ENCODE results near the gene GPR55. TPM values are rescaled to one million over a fixed set of nuclear protein-coding genes. Genes with fewer than 3 reads are reported as not detected.
"Not testable (repeated sequence)": the region's sequence is repeated elsewhere in the genome, so short reads cannot be mapped to it uniquely, and the experiment has no call there.

Gene GPR55
- total RNA-seq, 1 experiment from 2014 or later: not detected

GRCh38 chr2:230937362-230937761 is 12.3 kb upstream of the GPR55 start:
- intact Hi-C loops (cut with micrococcal nuclease; ENCODE audit: unreplicated experiment): no loop called here
- H3K27me3 Mint-ChIP-seq (ENCODE audit: unreplicated experiment): peaks cover 66% of the 10 kb centered on the region
- CTCF ChIA-PET: interaction anchor here (1.0 kb wide), 1 partner anchor 10 kb away, joined by 4 read pairs; no protein-coding TSS in a partner anchor
- H3K4me1 Mint-ChIP-seq (ENCODE audit: low read depth, unreplicated experiment): no peaks in the 10 kb centered on the region
- no peak for DNase-seq
- no TSS peak for BruUV-seq (replicated peaks)
- H3K36me3 Mint-ChIP-seq (ENCODE audit: insufficient read depth, unreplicated experiment): no peaks in the 10 kb centered on the region
- no peak for TF ChIP-seq CTCF (IDR thresholded peaks at IDR 0.05; ENCODE audit: unreplicated experiment)
- H3K27ac Mint-ChIP-seq (ENCODE audit: unreplicated experiment): no peak overlapping the region
- H3K9me3 Mint-ChIP-seq (ENCODE audit: low read depth, unreplicated experiment): peaks cover 4% of the 10 kb centered on the region
- no peak overlapping the region for H3K4me3 Mint-ChIP-seq (ENCODE audit: low read depth, unreplicated experiment)

- DNase-seq; BruUV-seq (replicated peaks); intact Hi-C loops (cut with micrococcal nuclease; ENCODE audit: unreplicated experiment); H3K4me3 Mint-ChIP-seq (ENCODE audit: low read depth, unreplicated experiment); CTCF ChIA-PET; H3K9me3 Mint-ChIP-seq (ENCODE audit: low read depth, unreplicated experiment); H3K4me1 Mint-ChIP-seq (ENCODE audit: low read depth, unreplicated experiment); H3K27ac Mint-ChIP-seq (ENCODE audit: unreplicated experiment); H3K36me3 Mint-ChIP-seq (ENCODE audit: insufficient read depth, unreplicated experiment): not testable (repeated sequence)
- peaks cover 66% of the 10 kb centered on the region for H3K27me3 Mint-ChIP-seq (ENCODE audit: unreplicated experiment)
Observed at GRCh38 chr2:230936243-230936642, 11.2 kb upstream of the GPR55 start.

- Mint-ChIP-seq H3K9me3 (ENCODE audit: low read depth, unreplicated experiment) (peaks cover 4% of the 10 kb centered on the region), H3K27me3 (ENCODE audit: unreplicated experiment) (peaks cover 76% of the 10 kb centered on the region), H3K4me3 (ENCODE audit: low read depth, unreplicated experiment) (no peak overlapping the region), H3K4me1 (ENCODE audit: low read depth, unreplicated experiment) (no peaks in the 10 kb centered on the region), H3K36me3 (ENCODE audit: insufficient read depth, unreplicated experiment) (no peaks in the 10 kb centered on the region), H3K27ac (ENCODE audit: unreplicated experiment) (no peak overlapping the region)
- intact Hi-C loops (cut with micrococcal nuclease; ENCODE audit: unreplicated experiment): no loop called here
- BruUV-seq (replicated peaks): no TSS peak
- no peak for TF ChIP-seq CTCF (IDR thresholded peaks at IDR 0.05; ENCODE audit: unreplicated experiment)
- DNase-seq: no peak
- CTCF ChIA-PET: no interaction called here
Observed at GRCh38 chr2:230935130-230935430, 10.0 kb upstream of the GPR55 start.

- Mint-ChIP-seq H3K27me3 (ENCODE audit: unreplicated experiment) (peaks cover 76% of the 10 kb centered on the region), H3K9me3 (ENCODE audit: low read depth, unreplicated experiment) (peaks cover 4% of the 10 kb centered on the region), H3K4me3 (ENCODE audit: low read depth, unreplicated experiment) (no peak overlapping the region), H3K4me1 (ENCODE audit: low read depth, unreplicated experiment) (no peaks in the 10 kb centered on the region), H3K27ac (ENCODE audit: unreplicated experiment) (no peak overlapping the region), H3K36me3 (ENCODE audit: insufficient read depth, unreplicated experiment) (no peaks in the 10 kb centered on the region)
- intact Hi-C loops (cut with micrococcal nuclease; ENCODE audit: unreplicated experiment): no loop called here
- CTCF ChIA-PET: no interaction called here
- DNase-seq: no peak
- no TSS peak for BruUV-seq (replicated peaks)
- TF ChIP-seq CTCF (IDR thresholded peaks at IDR 0.05; ENCODE audit: unreplicated experiment): no peak
Observed at GRCh38 chr2:230934231-230935129, 9.4 kb upstream of the GPR55 start.

GRCh38 chr2:230933521-230934180 is 8.6 kb upstream of the GPR55 start:
- Mint-ChIP-seq H3K4me1 (ENCODE audit: low read depth, unreplicated experiment) (no peaks in the 10 kb centered on the region), H3K4me3 (ENCODE audit: low read depth, unreplicated experiment) (no peak overlapping the region), H3K27me3 (ENCODE audit: unreplicated experiment) (peaks cover 76% of the 10 kb centered on the region), H3K9me3 (ENCODE audit: low read depth, unreplicated experiment) (peaks cover 4% of the 10 kb centered on the region), H3K27ac (ENCODE audit: unreplicated experiment) (no peak overlapping the region), H3K36me3 (ENCODE audit: insufficient read depth, unreplicated experiment) (no peaks in the 10 kb centered on the region)
- intact Hi-C loops (cut with micrococcal nuclease; ENCODE audit: unreplicated experiment): no loop called here
- BruUV-seq (replicated peaks): no TSS peak
- DNase-seq: no peak
- CTCF ChIA-PET: no interaction called here
- no peak for TF ChIP-seq CTCF (IDR thresholded peaks at IDR 0.05; ENCODE audit: unreplicated experiment)
